IPS-20b (cell line): ENCODE data around the gene KIAA1614.

ENCODE experiments used
- H3K27ac ChIP-seq: one replicate; pipeline ENCODE4 v1.5.1; 2013; ENCODE audit warnings: low read length
- H3K27me3 ChIP-seq: 2 replicates; pipeline ENCODE4 v1.6.1; 2013; ENCODE audit warnings: mild to moderate bottlenecking, low read length, inconsistent platforms; ENCODE audit not compliant: insufficient read depth
- H3K36me3 ChIP-seq: 2 replicates; pipeline ENCODE4 v1.6.1; 2013; ENCODE audit warnings: low read depth, mild to moderate bottlenecking, inconsistent platforms, low read length, moderate library complexity; ENCODE audit not compliant: insufficient read depth
- H3K4me1 ChIP-seq: 2 replicates; pipeline ENCODE4 v1.6.1; 2013; ENCODE audit warnings: mild to moderate bottlenecking, control low read depth, inconsistent platforms, low read length, moderate library complexity; ENCODE audit not compliant: insufficient read depth
- H3K4me3 ChIP-seq: 2 replicates; pipeline ENCODE4 v1.5.1; 2013; ENCODE audit warnings: mild to moderate bottlenecking, low read length, inconsistent platforms
- H3K9ac ChIP-seq: 2 replicates; pipeline ENCODE4 v1.6.1; 2013; ENCODE audit warnings: low read depth, mild to moderate bottlenecking, inconsistent platforms, low read length, moderate library complexity
- H3K9me3 ChIP-seq: 2 replicates; pipeline ENCODE4 v1.6.1; 2013; ENCODE audit warnings: mild to moderate bottlenecking, low read depth, low read length, inconsistent platforms; ENCODE audit not compliant: insufficient read depth

The KIAA1614 gene

DNA sequence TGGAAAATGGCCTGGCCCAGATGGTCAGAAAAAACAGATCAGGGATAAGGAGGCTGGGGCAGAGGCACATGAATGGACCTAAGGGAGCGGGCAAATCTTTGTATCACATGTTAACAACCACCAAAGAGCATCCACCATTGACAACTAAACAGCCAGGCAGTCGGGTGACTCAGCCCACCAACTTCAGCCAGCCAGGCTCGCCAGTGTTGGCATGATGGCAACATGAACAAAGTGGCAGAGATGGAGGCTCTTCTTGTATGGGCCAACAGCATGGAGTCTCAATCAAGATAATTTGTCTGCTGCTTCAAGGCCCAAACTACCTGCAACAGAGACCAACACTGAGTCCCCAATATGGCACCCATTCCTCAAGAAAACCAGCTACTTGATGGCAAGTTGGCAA, 16.5 kb upstream of the KIAA1614 start:
- no peak overlapping the region for H3K4me3 ChIP-seq
- H3K9me3 ChIP-seq: no peaks in the 10 kb centered on the region
- H3K4me1 ChIP-seq: peaks cover 4% of the 10 kb centered on the region; the same call in 1 of the 2 replicates
- H3K27ac ChIP-seq: no peak overlapping the region
- H3K27me3 ChIP-seq: no peaks in the 10 kb centered on the region
- no peaks in the 10 kb centered on the region for H3K36me3 ChIP-seq
- H3K9ac ChIP-seq: no peak overlapping the region

DNA sequence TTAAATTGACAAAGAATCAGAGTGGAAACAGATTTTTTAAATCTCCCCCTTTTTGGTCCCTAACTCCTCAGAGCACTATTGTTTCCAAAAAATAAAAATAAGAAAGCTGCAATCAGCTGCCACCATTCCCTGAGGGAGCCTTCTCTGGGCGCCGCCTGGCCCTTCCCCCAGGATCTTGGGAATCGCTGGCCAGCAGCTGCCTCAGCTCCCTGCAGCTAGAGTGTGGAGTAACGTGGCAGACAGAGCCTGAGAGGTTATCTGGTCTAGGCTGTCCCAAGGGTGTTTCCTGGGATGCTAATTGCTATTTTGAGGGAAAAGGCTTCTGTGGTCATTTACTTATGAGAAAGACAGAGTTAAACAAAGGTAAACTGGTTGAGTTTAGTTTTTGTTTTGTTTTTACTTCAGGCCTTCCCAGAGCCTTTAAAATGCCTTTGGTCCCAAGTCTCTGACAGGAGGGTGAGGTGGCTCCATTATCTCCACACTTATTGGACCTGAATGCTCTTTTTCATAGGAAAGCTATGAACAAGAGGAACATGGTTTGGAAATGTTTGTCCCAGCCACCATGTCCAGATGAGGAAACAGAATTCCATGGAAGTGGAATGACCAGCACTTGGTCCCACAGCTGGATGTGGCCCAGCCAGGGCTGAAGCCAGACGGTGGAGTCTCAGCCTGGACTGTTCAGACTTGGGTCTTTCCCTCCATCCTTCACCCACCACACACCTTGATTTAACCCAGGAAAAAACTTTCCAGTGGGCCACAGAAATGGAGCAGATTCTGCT, 14.1 kb upstream of the KIAA1614 start:
- H3K36me3 ChIP-seq: no peaks in the 10 kb centered on the region
- no peak overlapping the region for H3K4me3 ChIP-seq
- no peak overlapping the region for H3K9ac ChIP-seq
- H3K9me3 ChIP-seq: no peaks in the 10 kb centered on the region
- peaks cover 4% of the 10 kb centered on the region; the same call in 1 of the 2 replicates for H3K4me1 ChIP-seq
- H3K27ac ChIP-seq: no peak overlapping the region
- no peaks in the 10 kb centered on the region for H3K27me3 ChIP-seq

DNA sequence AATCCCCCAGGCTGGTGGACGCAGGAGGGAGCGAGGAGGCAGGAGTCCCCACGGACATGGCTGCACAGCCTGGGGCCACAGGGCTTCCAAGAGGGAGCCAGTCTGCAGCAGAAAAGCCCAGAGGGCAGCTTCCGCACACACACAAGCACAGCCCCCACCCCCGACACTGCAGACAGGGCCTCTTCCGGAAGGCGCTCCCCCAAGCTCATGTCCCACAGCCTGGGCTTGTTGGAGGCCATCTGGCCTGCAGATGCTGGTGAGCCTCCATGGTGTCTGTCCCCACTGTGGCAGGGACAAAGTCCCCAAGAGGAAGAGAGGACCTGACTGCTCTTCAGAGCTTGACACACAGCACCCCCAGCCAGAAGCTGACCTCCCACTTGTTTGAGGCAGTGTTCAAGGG, 13.4 kb upstream of the KIAA1614 start:
- Histone ChIP-seq H3K9me3 (no peaks in the 10 kb centered on the region), H3K9ac (no peak overlapping the region), H3K36me3 (no peaks in the 10 kb centered on the region), H3K27ac (no peak overlapping the region), H3K4me1 (peaks cover 4% of the 10 kb centered on the region; the same call in 1 of the 2 replicates), H3K4me3 (no peak overlapping the region), H3K27me3 (no peaks in the 10 kb centered on the region)

DNA sequence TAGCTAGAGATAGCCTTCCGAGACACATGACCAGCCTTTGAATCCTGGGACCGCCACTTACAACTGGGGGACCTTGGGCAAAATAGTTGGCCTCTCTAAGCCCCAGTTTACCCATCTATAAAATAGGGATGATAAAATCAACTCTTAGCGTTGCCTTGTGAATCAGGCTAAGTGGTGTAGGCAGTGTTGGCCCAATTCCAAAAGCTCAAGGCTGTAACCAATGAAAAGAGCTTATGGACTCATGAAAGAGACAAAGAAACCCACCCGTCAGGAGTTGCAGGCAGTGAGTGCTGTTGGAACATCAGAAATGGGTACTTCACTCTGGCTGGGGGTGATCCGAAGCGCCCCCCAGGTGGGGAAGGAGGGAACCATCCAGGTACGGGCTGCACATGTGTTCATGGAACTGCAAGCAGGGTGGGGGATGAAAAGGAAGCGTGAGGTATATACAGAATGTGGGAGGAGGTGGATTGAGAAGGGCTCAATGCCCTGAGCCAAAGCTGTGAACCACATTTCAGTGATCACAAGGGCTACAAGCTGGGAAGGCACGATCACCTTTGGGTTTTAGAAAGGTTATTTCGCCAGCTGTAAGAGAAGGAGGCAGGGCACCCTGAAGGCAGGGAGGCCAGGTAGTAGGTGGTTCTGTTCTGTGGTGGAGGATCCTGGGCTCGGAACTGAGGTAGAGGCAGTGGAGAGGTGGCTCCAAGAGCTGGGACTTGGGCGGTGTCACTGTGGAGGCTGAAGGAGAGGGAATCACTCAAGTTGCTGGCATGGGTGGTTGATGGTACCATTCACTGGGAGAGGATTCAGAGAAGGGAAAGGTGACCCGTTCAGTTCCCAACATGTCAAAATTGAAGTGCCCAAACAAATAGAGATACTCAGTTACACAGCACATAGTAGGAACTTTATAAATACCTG, 11.4 kb upstream of the KIAA1614 start:
- Histone ChIP-seq H3K9ac (no peak overlapping the region), H3K27me3 (no peaks in the 10 kb centered on the region), H3K9me3 (no peaks in the 10 kb centered on the region), H3K4me1 (peaks cover 4% of the 10 kb centered on the region; the same call in 1 of the 2 replicates), H3K27ac (no peak overlapping the region), H3K36me3 (no peaks in the 10 kb centered on the region), H3K4me3 (no peak overlapping the region)

DNA sequence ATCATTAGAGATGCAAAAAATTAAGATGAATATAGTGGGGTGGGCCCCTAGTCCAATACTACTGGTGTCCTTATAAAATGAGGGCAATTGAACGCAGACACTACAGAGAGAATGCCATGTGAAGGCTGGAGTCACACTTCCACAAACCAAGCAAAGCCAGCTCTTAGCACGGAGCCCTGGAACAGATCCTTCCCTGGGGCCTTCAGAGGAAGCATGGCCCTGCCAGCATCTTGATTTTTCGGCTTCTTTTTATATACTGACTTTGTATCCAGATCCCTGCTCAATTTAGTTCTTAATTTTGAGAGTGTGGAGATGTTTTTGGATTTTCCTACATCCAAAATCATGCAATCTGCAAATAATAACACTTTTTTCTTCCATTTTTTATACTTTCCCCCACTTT, 10.2 kb upstream of the KIAA1614 start:
- Histone ChIP-seq H3K4me1 (peaks cover 4% of the 10 kb centered on the region; the same call in 1 of the 2 replicates), H3K9ac (no peak overlapping the region), H3K4me3 (no peak overlapping the region), H3K27ac (no peak overlapping the region), H3K9me3 (no peaks in the 10 kb centered on the region), H3K36me3 (no peaks in the 10 kb centered on the region), H3K27me3 (no peaks in the 10 kb centered on the region)

DNA sequence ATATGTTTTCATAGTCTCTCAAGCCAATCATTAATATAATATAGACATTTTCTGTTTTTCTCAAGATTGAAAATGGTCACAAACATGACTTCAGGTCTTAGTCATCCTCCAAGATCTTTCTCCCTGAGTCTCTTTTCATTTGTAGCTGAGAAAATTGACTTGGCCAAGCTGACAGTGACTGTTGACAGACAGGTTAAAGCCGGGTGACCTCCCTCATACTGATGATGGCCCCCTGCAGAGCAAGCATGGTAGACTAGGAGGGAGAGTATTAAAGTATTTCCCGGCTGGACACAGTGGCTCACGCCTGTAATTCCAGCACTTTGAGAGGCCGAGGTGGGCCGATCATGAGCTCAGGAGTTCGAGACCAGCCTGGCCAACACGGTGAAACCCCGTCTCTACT, 6.8 kb upstream of the KIAA1614 start:
- Histone ChIP-seq H3K27ac (no peak overlapping the region), H3K4me3 (no peak overlapping the region), H3K27me3 (peaks cover 11% of the 10 kb centered on the region; the same call in 1 of the 2 replicates), H3K9ac (no peak overlapping the region), H3K9me3 (no peaks in the 10 kb centered on the region), H3K36me3 (no peaks in the 10 kb centered on the region), H3K4me1 (no peaks in the 10 kb centered on the region)

DNA sequence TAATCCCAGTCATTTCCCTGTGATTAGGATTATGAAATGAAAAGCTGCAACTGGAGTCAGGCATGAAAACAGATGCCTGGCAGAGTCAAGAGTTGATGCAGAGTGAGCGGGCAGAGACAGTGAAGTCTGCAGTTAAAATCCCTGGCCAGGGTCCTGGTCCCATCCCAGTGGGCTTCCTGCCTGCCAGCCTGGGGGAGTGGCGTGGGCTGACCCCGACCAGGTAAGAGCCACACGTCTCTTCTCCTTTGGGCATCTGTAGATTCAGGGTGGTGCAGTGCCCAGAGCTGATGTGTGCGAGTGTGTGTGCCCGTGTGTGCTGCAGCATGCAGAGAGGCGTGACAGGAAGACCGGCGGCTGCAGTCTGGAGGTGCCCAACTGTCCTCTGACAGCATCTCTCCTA, 6.2 kb upstream of the KIAA1614 start:
- no peak overlapping the region for H3K4me3 ChIP-seq

DNA sequence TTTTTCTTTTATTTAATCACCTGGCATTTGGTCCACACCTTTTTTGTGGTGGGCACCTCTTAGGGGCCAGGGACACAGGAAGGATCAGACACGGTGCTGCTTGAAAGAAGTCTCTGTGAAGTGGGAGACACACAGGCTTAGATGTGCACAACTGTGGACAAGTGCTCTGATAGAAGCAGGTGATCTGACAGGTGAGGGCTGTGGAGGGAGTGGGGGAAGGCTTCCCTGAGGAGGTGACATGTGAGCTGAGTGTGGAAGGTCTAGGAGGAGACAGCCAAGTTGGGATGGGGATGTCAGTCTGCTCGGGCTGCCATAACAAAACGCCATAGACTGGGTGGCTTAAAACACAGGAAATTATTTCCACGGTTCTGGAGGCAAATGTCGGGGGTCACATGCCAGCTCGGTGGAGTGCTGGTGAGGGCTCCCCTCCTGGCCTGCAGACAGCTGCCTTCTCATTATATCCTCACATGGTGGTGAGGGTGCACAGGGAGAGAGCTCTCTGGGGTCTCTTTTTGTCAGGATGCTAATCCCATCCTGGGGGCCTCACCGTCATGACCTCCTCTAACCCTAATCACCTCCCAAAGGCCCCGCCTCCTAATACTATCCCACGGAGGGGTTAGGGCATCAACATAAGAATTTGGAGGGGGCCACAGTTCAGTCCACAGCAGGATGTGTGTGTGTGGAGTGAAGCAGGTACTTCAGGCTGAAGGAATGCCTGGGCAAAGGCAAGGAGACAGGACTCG, 5.2 kb upstream of the KIAA1614 start:
- Histone ChIP-seq H3K27me3 (peaks cover 25% of the 10 kb centered on the region), H3K4me1 (peaks cover 8% of the 10 kb centered on the region; the same call in 1 of the 2 replicates), H3K27ac (no peak overlapping the region), H3K4me3 (no peak overlapping the region), H3K9me3 (no peaks in the 10 kb centered on the region), H3K9ac (no peak overlapping the region), H3K36me3 (no peaks in the 10 kb centered on the region)

More for the DNA sequence above, 6.2 kb upstream of the KIAA1614 start:
- no peaks in the 10 kb centered on the region for H3K36me3 ChIP-seq
- H3K27me3 ChIP-seq: peaks cover 17% of the 10 kb centered on the region
- H3K9ac ChIP-seq: no peak overlapping the region
- H3K4me1 ChIP-seq: peaks cover 3% of the 10 kb centered on the region; the same call in 1 of the 2 replicates
- H3K9me3 ChIP-seq: no peaks in the 10 kb centered on the region
- no peak overlapping the region for H3K27ac ChIP-seq

DNA sequence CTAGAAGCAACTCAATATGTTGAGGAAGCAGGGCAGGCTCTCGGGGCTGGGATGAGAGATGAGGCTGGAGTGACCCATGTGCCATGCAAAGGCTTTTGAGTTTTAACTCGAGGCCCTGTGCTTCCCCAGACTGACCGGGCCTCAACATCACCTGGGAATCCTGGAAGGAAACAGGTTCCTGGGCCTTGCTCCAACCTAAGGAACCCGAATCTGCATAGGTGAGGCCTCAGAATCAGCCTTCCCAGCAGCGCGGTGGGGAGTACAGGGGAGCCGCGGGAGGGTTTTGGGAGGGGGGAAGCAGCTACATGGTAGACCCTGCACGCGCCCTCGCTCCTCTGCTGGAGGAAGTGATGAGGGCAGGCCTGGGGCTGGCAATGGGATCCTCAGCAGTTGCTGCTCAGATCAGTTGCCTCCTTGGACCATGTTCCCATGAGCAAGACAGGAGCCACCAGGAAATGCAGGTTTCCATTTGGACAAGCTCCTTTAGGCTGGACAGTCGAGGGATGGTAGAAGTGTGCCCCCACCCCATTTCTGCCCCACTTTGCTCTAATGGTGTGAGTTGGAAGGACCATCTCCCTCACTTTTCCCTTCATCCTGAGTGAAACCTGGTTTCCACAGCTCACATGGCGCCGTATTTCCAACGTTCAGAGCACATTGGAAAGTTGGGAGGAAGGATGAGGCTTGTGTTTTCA, 4.5 kb upstream of the KIAA1614 start:
- Histone ChIP-seq H3K27me3 (peaks cover 27% of the 10 kb centered on the region), H3K36me3 (no peaks in the 10 kb centered on the region), H3K9ac (no peak overlapping the region), H3K4me3 (no peak overlapping the region), H3K27ac (no peak overlapping the region), H3K4me1 (peaks cover 8% of the 10 kb centered on the region; the same call in 1 of the 2 replicates), H3K9me3 (no peaks in the 10 kb centered on the region)

DNA sequence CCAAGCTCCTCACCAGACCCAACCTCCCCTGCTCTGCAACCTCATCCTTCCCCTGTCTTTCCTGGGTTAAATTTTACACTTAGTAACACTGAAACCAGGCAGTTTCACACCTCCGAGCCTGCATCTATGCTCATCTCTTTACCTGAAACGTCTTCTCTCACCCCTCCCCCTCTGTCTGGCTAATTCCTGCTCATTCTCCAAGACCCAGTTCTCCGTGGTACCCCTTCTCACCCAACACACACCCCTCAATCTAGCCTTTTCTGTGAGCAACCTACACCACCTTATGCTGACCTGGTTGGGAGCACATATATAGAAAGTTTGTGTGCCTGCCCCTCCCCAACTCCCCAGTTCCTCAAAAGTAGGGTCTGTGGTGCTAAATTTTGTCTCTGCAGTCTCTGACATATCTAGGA, 3.7 kb upstream of the KIAA1614 start:
- H3K9ac ChIP-seq: no peak overlapping the region
- peaks cover 8% of the 10 kb centered on the region; the same call in 1 of the 2 replicates for H3K4me1 ChIP-seq
- H3K27ac ChIP-seq: no peak overlapping the region
- no peaks in the 10 kb centered on the region for H3K36me3 ChIP-seq
- no peak overlapping the region for H3K4me3 ChIP-seq
- H3K27me3 ChIP-seq: peaks cover 35% of the 10 kb centered on the region
- H3K9me3 ChIP-seq: no peaks in the 10 kb centered on the region
